C4-2B (cell line): Measurements from ENCODE around the gene PUS3.
A peak's percentile ranks its signal among the peaks of the same experiment; 100 is the strongest.

ENCODE experiments used
- H3K27ac ChIP-seq: fragments of 450-650 bp; 2 replicates; pipeline ENCODE4 v1.5.1; 2017
- ZFX ChIP-seq: fragments of 450-650 bp; IDR thresholded peaks from 2 replicates; pipeline ENCODE4 v1.6.1; 2017
- TF ChIP-seq, protein P1 (sequence below): fragments of 450-650 bp; conservative IDR thresholded peaks from 2 replicates; pipeline ENCODE4 v1.5.1; 2017; ENCODE audit warnings: mild to moderate bottlenecking

Gene PUS3

DNA sequence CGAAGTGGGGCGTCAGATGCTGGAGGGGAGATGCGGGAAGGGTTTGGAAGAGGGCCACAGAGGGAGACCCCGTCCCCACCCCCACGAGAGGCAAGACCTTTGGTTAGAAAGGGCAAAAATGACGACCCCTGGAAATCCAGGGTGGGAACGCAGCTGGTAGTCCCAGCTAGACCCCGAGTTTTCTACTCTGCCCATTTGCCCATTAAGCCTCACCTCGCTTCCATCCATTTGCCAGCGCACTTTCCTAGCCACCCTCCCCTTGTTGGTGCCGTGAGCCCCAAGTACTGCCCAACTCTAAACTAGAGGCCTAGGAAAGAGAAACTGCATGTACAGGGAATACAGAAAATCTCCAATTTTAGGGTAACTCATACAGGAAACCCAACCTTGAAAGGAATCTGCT lies 1.7 kb upstream of the PUS3 start:
- H3K27ac ChIP-seq: no peak overlapping the region
- TF ChIP-seq ZFX: no peak
- TF ChIP-seq, protein P1, sequence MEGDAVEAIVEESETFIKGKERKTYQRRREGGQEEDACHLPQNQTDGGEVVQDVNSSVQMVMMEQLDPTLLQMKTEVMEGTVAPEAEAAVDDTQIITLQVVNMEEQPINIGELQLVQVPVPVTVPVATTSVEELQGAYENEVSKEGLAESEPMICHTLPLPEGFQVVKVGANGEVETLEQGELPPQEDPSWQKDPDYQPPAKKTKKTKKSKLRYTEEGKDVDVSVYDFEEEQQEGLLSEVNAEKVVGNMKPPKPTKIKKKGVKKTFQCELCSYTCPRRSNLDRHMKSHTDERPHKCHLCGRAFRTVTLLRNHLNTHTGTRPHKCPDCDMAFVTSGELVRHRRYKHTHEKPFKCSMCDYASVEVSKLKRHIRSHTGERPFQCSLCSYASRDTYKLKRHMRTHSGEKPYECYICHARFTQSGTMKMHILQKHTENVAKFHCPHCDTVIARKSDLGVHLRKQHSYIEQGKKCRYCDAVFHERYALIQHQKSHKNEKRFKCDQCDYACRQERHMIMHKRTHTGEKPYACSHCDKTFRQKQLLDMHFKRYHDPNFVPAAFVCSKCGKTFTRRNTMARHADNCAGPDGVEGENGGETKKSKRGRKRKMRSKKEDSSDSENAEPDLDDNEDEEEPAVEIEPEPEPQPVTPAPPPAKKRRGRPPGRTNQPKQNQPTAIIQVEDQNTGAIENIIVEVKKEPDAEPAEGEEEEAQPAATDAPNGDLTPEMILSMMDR: no peak

DNA sequence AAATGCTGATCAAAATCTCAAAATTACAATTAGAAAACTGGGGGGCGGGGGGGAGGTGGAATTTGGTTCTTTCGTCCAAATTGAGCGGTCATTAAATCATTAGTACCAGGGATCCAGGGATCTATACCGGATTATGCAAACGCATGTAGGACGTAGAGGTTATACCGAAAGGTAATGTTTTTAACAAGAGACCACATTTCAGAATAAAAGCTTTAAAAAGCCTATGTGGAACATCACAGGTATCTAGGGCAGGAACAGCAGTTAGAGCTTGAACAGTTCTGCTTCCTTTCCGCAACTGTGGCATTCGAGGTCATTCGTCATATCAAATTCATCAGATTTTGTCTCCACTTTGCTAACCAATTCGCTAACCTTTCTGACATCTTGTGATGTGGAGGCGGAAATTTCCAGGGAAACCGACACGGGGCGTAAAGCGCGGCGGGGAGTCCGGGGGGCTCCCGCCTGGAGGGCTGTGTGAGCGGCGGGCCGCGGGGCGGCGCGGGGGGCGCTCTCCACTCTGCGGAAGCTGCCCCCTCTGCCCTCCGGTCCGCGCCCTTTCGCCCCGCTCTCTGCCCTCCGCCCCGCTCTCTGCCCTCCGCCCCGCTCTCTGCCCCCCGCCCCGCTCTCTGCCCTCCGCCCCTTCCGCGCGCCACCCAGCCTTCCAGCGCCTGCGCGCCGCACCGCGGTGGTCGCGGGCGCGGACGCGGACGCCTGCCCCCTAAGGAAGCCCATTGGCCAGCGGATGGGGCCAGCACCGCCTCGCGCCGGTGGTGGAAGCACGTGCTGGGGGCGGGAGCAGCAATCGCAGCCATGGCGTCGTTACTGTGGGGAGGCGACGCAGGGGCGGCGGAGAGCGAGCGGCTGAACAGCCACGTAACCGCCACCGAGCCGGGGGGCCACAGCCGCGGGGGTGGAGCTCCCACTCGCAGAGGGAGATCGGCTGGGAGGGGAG lies 979 bp upstream of the PUS3 start, which contains the start of gene DDX25:
Gene DDX25, plus strand, starts transcription at position 798 of the 949 bp plus-strand sequence. Its CDS starts 10 bp downstream, at position 808.
- H3K27ac ChIP-seq: no peak within 1 kb of the TSS
- TF ChIP-seq ZFX: no peak
- TF ChIP-seq, protein P1: no peak

DNA sequence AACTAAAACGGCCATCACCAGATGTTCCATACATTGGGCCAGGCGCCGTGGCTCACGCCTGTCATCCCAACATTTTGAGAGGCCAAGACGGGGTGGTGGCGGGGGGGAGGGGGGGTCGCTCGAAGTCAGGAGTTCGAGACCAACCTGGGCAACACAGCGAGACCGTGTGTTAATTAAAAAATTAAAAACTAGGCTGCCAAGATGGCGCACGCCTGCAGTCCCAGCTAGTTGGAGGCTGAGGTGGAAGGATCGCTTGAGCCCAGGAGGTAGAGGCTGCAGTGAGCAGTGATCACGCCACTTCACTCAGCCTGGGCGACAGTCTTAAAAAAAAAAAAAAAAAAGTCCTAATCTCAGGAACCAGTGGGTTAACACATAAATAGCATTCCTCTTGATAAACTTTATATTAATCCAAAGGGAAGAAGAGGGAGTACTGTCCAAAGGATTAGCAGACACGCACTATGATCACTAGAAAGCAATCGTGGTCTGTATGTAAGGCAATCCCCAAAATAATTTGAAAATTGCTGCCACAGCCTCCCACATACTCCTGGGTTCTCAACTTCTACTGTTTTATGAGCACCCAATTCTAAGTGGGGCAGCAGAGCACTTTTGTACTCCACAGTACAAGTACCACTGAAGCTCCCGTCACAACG lies 604 bp downstream of the PUS3 start:
- peak overlapping the region; percentile 63 for H3K27ac ChIP-seq
- no peak for TF ChIP-seq ZFX
- TF ChIP-seq, protein P1: no peak

DNA sequence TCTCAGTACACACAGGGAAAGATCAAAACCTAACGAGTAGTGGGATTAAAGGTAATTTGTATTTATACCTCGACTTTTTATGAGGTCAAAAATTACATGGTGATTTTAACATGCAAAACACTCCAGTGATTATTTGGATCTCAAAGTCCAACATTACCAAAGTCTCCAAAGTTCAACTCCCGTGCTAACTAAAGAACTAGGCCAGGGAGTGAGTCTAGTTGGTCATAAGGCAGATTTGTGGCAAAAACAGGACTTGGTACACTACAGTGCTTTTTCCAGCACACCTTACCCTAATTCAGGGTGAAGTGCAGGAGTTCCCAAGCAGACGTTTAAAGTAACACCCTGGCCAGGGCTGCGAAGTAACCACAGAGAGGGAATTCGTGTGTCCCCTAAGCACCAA lies 1.1 kb downstream of the PUS3 start:
- H3K27ac ChIP-seq: peak overlapping the region; percentile 63
- no peak for TF ChIP-seq ZFX
- TF ChIP-seq, protein P1: no peak

DNA sequence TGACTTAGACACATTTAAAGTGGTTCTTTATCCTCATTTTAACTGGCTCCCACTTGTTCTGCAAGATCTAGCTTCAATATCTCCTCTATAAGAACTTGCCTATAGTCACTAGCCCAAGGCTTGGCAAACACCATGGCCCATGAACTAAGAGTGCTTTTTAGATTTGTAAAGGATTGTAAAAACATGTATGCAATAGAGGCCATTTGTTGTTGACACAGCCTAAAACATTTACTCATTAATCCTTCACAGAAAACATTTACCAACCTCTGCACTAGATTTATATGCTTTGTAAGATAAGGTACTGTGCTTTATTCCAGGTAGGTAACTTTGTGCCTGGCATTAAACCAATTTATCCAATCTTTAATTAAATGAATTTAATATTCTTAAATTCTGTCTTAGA lies 10.0 kb downstream of the PUS3 start:
- H3K27ac ChIP-seq: no peak overlapping the region
- TF ChIP-seq, protein P1: no peak
- TF ChIP-seq ZFX: no peak

DNA sequence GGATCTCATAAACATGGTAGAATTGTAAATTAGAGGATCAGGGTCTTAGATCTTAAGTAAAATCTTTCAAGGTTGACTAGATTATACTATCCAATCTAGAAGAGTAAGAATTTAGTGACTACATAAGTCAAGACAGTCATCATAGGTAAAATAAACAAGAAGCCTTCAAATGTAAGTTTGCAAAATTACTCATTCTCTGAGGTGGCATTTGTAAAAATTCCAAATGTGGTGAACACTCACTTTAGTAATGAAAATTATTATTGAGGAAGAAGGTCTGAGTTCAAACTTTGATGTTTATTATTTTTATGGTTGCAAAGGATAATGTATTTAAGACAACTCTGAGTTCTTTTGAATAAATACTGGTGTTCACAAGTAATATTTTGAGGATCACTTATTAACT lies 10.9 kb downstream of the PUS3 start:
- TF ChIP-seq, protein P1: no peak
- no peak for TF ChIP-seq ZFX
- no peak overlapping the region for H3K27ac ChIP-seq

DNA sequence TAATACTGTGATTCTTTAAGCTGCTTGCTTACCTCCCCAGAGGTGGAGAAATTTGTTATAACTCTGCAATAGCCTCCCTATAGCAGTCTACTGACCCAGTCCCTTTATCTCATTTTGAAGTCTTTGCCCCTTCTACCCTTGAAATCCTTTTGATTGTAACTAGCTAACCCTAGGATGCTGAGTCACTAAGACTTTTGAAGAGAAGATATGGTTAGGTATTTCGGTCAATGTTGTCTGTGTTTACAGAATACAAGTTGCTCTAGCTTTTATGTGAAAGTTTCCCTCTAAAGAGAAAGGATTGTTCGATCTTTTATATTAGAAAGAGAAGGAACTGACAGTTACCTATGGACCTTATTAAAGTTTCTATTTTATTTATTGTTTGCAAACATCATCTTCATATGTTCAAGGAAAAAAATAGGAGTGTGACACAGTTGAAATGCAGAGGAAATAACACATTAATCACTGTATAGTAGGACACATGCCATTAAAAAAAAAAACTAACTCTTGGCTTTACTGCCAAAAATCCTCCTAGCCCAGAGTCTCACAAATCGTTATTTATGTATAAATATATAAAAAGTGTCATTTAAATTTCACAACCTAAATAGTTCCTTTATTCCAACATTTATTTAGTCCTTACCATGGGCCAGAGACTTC lies 12.4 kb downstream of the PUS3 start:
- TF ChIP-seq, protein P1: no peak
- no peak for TF ChIP-seq ZFX
- no peak overlapping the region for H3K27ac ChIP-seq
